Erythroblast (primary cell): ENCODE measurements around the gene TSPAN16.

ENCODE experiments used
- DNase-seq, 2 experiments: peaks; one replicate each; lab custom pipeline; 2025; lab: John Stamatoyannopoulos, UW
- GATA1 ChIP-seq: IDR thresholded peaks from 2 replicates; pipeline ENCODE4 v1.6.1; 2011; ENCODE audit warnings: low read depth, mild to moderate bottlenecking, control low read depth, low read length, moderate library complexity
- POLR2A ChIP-seq: IDR thresholded peaks from 2 replicates; pipeline ENCODE4 v1.6.1; 2011; ENCODE audit warnings: mild to moderate bottlenecking, low read length

TSPAN16 gene

GRCh38 chr19:11261971-11262839, 33.8 kb upstream of the TSPAN16 start, which contains the start of gene DOCK6:
Gene DOCK6 (minus strand): TSS chr19:11262524. CDS start chr19:11262440, 84 bp downstream.
- peak in 1 of 2 experiments; percentile 34 for DNase-seq
- TF ChIP-seq GATA1 = no peak
- TF ChIP-seq POLR2A = no peak

GRCh38 chr19:11263726-11264125, 32.2 kb upstream of the TSPAN16 start:
- TF ChIP-seq GATA1 = no peak
- no peak for DNase-seq

GRCh38 chr19:11264452-11265176, 31.3 kb upstream of the TSPAN16 start:
- TF ChIP-seq GATA1 (no peak), POLR2A (no peak)
- DNase-seq = no peak

GRCh38 chr19:11265177-11265784, 30.7 kb upstream of the TSPAN16 start:
- no peak for DNase-seq
- TF ChIP-seq POLR2A (no peak), GATA1 (no peak)

- no peak for TF ChIP-seq GATA1
- TF ChIP-seq POLR2A = no peak
- no peak for DNase-seq
These were observed 30.1 kb upstream of the TSPAN16 start for GRCh38 chr19:11265785-11266236.

GRCh38 chr19:11267316-11268085, 28.5 kb upstream of the TSPAN16 start:
- TF ChIP-seq POLR2A (no peak), GATA1 (no peak)
- no peak for DNase-seq

- DNase-seq = no peak
- TF ChIP-seq GATA1 (no peak), POLR2A (no peak)
These were observed 27.1 kb upstream of the TSPAN16 start for GRCh38 chr19:11268783-11269267.

- DNase-seq = no peak
- no peak for TF ChIP-seq POLR2A
- no peak for TF ChIP-seq GATA1
These were observed 26.6 kb upstream of the TSPAN16 start for GRCh38 chr19:11269408-11269807.

- TF ChIP-seq GATA1 = no peak
- DNase-seq = no peak
These were observed 22.7 kb upstream of the TSPAN16 start for GRCh38 chr19:11273296-11273695.

GRCh38 chr19:11273989-11274388, 22.0 kb upstream of the TSPAN16 start:
- no peak for TF ChIP-seq POLR2A
- no peak for DNase-seq

- TF ChIP-seq GATA1 (no peak), POLR2A (no peak)
- DNase-seq = no peak
These were observed 21.4 kb upstream of the TSPAN16 start for GRCh38 chr19:11274533-11275086.

- no peak for TF ChIP-seq POLR2A
- TF ChIP-seq GATA1 = no peak
- DNase-seq = no peak
These were observed 17.3 kb upstream of the TSPAN16 start for GRCh38 chr19:11278670-11279069.
